ENCODE measurements around the gene FKBP11.
A peak's percentile ranks its signal among the peaks of the same experiment; 100 is the strongest.

Gene FKBP11

DNA sequence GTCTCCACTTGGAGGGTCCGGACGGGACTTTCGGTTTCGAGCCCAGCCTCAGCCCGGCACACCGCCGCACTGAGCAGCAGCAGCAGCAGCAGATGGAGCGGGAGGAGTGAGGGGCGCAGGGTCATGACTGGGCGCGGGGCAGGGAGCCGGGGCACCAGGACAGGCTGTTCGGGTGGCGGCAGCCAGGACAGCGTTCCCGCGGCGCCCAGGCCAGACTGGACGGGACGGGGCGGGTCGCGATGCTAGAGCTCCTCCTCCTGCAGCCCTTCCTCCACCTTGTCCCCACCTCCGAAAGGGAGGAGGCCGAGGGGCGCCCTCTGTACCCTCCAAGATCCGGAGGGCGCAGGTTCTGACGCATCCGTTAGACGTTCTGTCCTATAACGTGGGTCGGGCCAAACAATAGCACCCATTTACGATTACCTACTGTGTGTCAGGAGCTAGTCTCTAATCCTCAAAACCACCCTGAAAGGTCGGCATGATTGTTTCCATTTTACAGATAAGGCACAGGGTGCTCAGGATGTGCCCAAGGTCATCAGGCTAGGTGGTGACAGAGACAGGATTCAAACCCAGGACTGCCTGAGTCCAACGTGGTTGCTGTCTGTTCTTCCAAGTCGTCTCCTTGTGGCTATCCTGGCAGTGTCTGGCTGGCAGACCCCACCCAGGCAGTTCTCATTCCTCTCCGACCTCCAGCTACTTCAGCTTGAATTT lies at the start of gene FKBP11:
TSS of gene FKBP11 (minus strand) at position 189 of the 708 bp plus-strand sequence. CDS start at position 125, 64 bp downstream.
- DNase-seq = peak; percentile 41 to 74 (median 62)

GRCh38 chr12:48973941-48974673 lies 48.8 kb upstream of the FKBP11 start:
- DNase-seq = peak in 3 of 6 experiments; percentile 13 to 21 (median 19)

DNA sequence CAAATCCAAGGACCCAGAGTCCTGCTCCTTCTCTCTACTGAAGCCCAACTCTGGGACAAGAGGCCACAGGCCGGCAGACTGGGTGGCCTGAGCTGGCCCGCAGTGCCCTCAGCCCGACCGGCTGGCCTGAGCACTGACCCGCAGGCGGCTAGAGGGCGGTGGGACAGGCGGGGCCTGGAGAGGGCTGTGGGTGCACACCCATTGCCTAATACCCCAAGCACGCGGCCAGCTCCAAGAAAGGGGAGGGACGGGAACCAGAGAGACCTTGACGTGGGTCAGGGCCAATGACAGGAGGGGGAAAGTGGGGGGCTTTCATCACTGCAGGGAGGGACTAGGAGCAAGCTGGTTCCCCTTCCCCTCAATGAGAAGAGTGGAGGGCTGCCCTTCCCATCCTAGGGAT lies 48.2 kb upstream of the FKBP11 start:
- DNase-seq = no peak

DNA sequence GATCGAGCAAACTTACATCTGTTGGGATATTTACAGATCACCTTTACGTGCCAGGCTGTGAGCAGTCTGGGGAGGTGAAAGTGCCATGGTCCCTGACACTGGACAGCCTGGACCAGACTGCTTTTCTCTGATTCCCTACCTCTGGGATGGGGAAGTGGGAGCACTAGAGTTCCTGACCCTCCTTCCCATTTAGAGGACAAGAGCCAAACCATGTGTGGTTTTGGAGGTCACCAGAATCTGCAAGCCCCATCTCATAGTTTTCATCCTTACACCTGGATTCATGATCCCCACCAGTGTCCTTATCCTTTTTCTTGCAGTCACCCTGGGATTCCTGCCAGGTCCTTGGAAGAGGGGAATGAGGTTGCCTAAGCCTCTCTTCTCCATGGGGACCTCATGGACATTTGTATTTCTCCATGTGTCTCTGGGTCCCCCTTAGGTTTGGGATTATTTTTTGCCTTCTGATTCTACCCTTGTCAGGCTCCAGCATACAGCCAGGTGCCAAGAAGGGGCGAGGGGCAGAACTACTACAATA lies 47.7 kb upstream of the FKBP11 start:
- no peak for DNase-seq

DNA sequence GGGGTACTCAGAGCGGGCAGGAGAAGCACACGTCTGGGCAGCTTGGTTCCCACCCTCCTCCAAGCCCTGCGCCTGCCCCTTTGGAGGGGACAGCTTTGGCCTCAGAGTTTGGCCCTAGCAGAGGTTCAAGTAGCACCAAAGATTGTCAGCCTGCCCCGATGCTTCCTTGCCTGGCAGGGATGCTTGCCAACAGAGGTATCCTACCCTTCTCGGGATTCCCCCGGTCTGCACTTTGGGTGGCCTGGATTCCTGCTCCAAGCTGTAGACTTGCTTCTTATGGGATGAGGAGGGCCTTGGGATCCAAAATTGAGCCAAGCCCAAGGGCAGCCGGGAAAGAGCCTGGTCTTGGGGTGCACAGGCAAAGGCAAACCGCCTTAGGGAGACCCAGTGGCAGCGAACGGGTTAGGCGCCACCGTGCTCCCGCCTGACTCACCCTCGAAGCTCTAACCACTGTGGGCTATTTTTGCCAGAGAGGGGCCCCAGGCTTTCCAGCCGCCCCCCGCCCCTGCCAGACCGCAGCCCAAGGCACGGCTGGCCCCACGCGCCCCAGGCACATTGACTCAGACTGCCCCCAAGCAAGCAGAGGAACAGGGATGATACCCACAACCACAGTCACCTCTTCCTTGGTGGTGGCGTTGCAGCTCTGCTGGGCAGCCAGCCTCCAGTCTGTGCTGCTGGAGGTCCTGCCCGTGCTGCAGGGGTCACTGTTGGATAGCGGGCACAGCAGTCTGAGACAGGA lies 47.1 kb upstream of the FKBP11 start:
- DNase-seq = no peak

DNA sequence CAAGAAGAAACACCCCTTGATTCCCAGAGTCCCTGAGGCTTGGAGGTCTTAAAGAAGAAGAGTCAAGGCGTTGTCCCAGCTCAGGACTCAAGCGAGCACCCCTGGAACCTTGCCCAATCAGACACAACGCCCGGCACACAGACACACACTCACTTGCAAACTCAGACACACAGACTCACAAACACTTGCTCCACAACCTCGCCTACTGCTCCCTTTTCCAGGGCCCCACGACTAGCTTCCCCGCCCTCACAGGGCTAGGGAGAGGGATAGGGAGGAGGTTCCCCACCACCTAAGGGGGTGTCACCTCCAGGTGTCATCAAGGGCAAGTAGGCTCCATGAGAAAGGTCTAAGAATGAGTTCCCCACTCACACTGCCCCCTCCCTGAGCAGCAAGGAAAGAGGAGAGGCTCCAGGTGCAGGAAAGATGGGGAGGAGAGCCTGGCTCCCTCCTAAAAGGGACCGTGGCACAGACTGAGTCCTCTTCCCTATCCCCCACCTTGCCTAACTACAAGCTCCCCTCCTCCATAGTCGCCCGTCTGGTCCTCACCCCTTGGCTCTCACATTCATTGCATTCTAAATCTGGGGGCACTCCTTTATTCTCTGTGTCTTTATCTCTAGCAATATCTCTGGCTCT lies 45.5 kb upstream of the FKBP11 start:
- DNase-seq = no peak

- DNase-seq = peak in 4 of 6 experiments; percentile 25 to 42 (median 36)
Observed at GRCh38 chr12:48969833-48970701, 44.8 kb upstream of the FKBP11 start.

DNA sequence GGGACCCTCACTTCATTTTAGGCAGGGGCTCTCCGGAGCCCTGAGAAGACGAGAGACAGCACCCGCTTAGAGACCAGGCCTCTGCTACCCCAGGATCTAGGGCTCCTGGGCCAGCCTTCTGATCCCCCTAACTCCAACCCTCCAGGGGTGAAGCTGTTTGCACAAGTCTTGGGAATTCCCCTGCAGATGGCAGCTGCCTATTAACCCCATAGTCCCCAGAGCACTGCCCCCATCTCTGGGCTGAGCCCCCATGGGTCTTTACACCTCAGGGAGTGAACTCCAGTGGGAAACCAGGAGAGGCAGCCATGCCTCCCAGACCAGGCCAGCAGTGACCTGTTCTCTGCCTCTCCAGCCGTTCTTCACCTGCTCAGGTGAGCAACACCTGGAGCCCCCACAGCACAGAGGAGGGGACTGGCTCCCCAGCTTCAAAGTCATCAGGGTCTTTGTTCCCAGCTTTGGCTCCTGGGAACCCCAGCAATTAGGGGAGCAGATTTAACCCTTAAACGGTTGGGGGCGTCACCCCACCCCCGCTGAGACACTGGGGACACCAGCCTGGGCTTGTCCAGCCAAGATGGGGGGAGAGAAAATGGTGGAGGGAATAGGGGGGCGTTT lies 44.0 kb upstream of the FKBP11 start:
- DNase-seq = no peak

DNA sequence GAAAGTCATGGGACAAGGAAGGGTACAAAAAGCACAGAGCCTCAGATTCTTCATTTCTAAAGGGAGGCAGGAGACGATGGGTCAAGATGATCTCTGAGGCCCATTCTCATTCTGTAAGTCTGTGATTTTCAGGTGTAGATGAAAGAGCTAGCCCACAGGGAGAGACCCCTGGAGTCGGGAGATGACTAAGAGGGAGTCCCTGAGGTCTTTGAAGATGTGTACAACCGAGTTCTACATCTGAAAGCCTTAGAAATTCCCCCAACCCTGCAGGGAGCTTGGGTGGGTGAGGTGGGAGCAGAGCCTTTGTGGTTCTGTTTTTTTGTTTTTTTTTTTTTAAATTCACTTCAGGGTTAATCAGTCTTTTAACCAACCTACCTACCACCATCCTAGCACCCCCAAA lies 43.2 kb upstream of the FKBP11 start:
- no peak for DNase-seq

GRCh38 chr12:48967991-48968390 lies 42.7 kb upstream of the FKBP11 start:
- DNase-seq = no peak

GRCh38 chr12:48966177-48966895 lies 41.0 kb upstream of the FKBP11 start:
- no peak for DNase-seq

- DNase-seq = no peak
Observed at GRCh38 chr12:48965298-48965838, 40.1 kb upstream of the FKBP11 start.

- no peak for DNase-seq
Observed at GRCh38 chr12:48961801-48962200, 36.5 kb upstream of the FKBP11 start.

GRCh38 chr12:48961331-48961730 lies 36.0 kb upstream of the FKBP11 start:
- no peak for DNase-seq

- no peak for DNase-seq
Observed at GRCh38 chr12:48960834-48961233, 35.5 kb upstream of the FKBP11 start.

DNA sequence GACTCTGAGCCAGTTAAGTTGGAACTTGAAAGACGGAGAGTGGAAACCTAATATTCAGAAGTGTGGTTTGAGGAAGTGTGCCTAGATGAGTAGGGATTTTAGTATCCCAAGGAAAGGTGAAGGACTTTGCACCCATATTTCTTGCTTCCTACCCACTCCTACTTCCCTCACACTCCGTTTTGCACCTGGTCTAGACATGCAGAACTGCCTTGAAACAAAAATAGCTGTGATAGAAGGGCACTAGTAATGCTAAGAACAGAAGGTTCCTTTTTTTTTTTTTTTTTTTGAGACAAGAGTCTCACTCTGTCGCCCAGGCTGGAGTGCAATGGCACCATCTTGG lies 32.7 kb upstream of the FKBP11 start:
- no peak for DNase-seq

DNA sequence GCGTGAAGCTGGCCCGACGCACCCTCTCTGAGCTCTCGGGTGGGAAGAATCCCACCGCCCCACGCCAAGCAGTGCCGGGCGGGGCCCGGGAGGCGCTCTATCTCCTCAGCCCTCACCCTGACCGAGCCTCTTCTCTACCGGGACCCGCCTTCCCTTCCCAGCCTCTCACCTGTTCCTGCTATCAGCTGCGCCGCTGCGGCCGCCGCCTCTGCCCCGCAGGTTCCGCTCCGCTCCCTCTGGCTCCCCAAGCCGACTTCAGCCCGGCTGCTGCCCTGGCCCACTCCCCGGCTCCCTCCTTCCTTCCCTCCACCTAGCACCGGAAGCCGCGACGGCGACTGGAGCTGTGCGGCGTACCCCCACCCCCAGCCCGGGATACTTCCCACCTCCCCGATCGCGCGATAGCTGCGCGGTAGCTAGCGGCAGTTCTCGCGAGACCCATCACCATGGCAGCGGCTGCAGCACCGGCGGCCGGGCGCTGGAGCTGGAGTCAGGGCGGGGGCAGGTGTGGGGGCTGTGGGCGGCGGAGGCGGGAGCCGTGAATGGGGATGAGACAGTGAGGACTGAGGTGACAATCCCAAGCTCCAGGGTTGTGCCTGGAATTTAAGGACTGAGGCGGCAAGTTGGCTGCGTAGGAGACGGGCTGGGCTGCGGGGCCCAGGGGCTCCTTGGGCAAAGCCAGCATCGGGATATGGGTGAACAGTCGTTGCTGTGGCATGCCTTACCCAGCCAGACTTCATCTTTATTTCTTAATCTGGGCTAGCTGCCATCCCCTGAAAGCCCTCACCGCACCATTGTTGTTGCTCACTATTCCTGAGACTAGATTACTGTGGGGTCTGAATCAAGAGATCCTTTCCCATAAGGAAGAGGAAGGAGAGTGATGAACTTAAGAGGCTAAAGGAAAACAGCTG lies 32.1 kb upstream of the FKBP11 start, which contains the start of gene ARF3:
TSS of gene ARF3 (minus strand) at position 347 of the 908 bp plus-strand sequence. CDS start 16,392 bp downstream, outside the sequence.
- peak; percentile 83 to 93 (median 89) for DNase-seq

DNA sequence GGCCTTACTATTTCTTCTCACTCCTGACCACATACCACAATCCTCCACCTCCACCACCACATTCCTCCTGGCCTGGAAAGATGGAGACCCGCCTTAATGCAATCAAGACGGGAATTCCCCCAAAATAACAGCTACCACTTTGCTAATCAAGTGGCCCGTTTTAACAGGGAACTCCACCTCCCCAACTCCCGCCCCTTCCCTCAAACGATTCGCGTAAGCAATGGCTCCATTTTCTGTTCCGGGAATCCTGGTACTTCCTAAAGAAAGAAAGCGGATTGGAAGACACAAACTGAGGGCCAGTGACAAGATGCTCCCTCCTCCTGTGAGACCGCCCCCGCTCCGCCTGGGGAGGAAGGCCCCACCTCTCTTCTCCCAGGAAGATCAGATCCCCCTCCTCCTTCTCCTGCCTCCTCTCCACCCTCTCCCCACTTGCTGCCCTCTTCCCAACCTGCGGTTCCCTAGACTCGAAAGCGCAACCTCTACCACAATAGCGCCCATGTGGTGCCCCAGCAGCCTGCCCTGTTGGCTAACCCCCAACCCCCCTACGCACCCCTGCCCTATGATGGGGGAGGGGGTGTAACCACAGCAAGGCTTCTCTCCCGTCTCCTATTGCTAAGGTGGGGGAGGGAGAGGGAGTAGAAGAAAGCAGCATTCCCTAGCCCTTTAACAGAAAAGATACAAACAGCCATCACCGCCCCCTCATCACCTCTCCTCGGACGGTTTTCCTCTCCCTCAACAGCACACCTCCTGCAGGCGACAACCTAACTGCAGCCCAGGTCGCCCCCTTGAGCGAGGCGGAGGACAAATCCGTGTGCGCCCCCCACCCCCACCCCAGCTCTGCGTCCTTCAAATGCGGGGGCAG lies 31.2 kb upstream of the FKBP11 start:
- DNase-seq = peak in 2 of 6 experiments; percentile 18 to 34

All from stimulated activated naive CD4-positive, alpha-beta T cell (primary cell).